Stimulated activated CD8-positive, alpha-beta memory T cell treated with anti-CD3 and anti-CD28 coated beads, Interleukin-7, amount 100 ng/mL, for 48 hours (primary cell): ENCODE measurements around the gene DSCAM.

Experiments
- DNase-seq, 2 donors: peaks; one replicate each; pipeline ENCODE4 v3.0.0-alpha.2; 2020; ENCODE audit warnings: low read depth in 1 of 2; ENCODE audit errors: extremely low read depth in 1 of 2

DSCAM gene

DNA sequence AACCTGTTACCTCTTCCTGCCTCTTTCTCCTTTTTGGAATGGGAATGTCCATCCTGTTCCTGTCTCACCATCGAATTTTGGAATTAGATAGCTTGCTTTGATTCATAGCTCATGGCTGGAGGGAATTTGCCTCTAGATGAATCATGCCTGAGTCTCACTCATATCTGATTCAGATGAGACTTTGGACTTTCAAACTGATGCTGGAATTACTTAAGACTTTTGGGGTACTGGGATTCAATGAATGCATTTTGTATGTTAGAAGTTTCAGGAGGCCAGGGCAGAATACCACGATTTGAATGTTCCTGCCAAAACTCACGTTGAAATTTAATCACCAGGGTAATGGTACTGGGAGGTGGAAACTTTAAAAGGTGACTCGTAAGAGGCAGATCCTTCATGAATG, 132.4 kb downstream of the DSCAM start:
- DNase-seq: no peak

DNA sequence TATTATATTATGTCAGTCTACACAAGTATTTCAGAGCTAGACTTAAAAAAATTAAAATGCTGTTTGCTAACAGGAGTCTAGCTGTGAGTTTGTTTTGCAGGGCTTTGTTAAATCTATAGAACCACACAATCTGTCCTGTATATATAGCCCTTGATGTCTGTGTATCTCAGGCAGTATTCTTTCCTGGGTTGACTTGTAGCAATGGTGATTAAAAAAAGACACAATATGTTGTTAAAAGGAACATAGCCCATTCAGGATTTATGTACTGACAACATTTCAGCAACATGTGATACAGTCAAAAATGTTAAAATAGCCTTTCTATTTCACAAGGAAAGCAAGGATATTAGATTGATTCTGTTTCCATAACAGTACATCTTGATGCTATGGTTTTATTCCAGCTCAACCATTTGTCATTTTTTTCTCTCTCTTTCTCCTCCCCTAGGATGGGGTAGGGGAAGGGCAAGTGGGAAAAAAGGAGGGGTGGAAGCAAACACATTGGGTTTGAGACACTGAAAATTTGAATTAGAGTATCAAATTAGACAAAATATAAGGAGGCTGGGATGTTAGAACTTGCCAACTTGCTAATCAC, 139.2 kb downstream of the DSCAM start:
- DNase-seq: no peak

DNA sequence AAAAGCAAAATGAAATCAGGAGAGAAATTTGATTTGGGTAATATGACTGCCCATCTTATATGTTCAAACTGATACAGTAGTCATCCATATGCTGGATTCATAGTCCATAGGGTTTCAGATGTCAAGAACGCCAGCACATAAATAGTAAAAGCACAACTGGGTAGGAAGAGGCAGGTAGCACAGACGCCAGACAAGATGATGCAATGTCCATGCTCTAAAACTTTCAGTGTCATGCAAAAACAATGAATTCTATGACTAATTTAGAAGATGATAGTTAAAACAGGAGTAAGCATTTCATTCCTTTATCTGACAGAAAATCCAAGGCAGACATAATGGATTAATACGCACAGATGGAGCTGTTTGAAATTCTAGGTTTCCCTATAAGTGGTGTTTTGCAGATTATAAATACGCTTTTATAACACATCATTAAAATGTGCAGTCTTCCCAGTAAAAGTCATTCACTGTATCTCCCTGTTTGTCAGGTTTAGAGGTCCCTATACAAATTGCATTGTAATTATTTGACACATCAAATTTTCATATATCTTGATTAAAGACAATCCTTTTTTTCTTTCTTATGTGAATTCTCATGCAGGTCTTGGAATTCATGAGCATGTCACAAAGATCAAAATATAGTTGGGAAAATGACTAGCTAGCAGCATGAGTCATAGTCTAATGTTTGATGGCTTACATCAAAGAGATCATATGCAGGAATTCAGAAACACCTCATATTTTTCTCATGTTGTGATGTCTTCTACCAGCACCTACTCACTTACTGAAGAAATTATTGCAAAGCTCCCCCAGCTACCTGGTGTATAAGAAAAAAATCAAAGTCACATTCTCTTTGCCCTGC, 139.9 kb downstream of the DSCAM start:
- DNase-seq: no peak

DNA sequence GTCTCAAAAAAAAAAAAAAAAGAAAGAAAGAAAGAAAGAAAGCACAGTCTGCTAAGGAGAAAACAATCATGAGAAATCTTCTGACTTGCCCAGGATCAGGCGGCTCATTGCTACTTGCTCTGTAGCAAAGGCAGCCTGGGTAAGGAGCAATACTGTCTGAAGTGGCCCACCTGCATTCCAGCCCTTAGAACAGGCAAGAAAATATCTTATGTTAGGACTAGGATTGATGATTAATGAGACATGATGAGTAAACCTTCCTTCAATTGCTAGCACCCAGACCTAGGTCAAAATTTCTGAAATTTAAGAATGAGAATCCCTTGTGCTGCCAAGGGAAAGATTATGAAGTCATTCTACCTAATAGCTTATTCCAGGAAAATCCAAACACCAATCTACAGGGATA, 140.8 kb downstream of the DSCAM start:
- DNase-seq: no peak

DNA sequence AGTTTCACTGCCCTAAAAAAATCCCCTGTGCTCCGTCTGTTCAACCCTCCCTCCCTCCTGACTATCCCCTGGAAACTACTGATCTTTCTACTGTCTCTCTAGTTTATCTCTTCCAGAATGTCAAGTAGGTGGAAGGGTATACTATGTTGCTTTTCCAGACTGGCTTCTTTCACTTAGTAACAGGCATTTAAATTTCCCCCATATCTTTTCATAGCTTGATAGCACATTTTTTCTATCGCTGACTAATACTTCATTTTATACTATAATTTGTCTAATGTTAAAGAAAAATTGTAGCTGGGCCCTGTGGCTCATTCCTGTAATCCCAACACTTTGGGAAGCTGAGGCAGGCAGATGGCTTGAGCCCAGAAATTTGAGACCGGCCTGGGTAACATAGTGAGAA, 142.8 kb downstream of the DSCAM start:
- no peak for DNase-seq

DNA sequence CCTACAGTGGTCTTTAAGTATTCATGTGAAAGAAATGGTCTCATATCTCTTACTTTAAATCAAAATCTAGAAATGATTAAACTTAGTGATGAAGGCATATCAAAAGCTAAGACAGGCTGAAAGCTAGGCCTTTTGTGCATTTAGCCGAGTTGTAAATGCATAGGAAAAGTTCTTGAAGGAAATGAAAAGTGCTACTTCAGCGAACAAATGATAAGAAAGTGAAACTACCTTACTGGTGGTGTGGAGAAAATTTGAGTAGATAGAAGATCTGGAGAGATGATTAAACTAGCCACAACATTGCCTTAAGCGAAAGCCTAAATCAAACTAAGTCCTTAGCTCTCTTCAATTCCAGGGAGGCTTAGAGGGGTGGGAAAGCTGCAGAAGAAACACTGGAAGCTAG, 147.6 kb downstream of the DSCAM start:
- no peak for DNase-seq

DNA sequence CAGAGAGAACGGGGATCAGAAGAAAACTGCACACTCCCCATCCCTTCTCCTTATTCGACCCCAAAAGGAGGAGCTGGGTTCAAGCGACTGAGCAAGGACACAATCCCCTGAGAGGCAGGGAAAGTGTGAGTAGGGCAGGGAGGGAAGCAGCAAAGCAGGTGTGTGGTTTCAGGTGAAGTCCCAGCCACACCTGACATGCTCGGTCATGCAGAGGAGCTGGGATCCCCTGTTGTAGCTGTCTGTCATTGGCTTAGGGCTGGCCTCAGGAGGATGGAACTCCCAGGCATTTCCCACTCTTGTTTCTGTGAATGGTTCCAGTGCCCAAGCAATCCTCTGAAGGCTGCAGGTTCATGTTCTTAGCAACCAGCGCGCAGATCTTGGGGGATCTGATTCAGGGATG, 150.7 kb downstream of the DSCAM start:
- DNase-seq: no peak

DNA sequence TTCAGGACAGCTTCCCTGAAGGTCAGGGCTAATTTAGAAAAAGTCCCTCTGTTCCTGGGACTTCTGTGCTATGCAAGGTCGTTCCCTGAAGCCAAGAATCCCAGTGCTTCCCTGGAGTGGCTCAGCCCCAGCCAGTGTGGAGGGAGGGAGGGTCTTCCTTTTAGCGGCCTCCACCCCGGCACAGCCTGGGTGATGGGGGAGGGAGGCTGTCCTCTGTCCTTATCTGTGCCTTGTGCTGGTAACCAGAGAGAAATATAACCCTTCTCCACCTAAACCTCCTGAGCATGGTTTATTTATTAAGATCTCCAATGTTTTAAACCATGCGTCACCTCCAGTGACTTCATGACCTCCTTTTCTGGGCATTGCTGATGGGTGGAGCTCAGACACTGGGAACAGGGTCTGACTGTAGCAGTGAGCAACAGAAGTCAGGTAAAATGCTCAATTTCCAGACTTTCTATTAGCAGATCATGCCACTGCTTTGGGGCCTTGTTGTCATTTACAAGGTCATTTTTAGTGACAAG, 157.1 kb downstream of the DSCAM start:
- no peak for DNase-seq

DNA sequence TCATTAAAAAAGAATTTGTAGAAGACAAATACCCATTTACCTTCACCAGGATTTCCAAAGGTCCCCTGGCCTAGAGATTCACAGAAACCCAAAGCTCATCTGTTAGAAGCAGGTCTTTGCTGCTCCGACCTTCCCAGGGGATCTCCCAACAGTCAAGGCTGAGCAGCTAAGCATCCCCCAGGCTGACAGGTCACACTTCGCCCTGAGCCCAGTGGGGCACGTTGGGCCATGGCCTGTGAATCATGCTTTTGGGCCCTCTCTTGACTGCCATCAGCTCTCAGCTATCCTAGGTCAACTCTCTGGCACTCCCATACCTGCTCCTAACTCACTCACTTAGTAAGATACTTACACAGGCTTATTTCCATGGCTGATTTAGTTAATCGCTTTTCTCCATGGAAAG, 157.7 kb downstream of the DSCAM start:
- DNase-seq: no peak

DNA sequence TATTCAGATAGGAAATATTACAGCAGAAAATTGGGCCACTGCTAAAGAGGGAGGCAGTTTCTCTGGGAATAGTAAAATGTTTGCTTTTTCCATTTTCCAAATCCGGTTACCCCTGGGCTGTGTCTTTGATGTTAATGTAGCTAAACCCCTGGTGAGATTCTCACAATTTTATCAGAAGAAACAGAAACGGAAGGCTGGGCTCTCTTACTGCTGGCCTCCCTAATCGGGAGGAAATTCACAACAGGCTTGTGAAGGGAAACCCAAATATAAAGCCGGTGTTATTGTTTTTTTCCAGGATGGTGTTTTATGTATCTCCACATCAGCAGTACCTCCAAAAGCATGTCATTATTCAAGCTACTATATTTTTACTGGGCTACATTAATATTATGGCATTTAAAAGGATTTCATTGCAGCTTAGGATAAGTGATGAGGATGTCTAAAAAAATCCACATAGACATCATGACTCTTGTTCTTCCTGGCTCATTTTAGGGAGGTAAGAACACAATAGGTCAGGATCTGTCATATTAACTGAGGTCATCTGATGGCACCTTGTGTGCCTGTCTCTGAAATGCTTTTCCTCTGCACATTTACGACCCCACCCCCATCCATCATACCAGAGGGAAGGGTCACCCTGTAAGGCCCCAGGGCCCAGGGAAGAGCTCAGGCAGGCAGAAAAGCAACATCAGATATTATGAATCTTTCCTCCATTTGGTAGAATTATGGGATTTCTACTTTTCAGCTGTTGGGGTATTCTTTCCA, 158.7 kb downstream of the DSCAM start:
- DNase-seq: no peak

DNA sequence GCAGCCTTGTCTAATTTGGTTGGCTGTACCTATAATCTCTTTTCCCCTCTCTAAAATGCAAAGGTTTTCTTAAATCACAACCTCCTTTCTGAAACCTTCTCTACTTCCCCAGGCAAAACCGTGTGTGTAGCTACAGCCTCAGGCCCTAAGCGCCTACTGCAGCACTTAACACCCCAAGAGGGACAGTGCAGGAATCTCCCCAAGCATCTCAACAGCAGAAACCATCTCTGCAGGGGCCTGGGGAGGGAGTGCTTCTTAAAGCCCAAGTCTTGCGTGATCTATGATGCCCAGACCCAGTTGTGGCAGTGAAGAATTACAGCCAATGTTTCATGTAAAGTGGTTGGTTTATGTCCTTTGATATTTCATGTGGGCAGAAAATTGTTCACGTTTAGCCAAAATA, 159.3 kb downstream of the DSCAM start:
- no peak for DNase-seq

DNA sequence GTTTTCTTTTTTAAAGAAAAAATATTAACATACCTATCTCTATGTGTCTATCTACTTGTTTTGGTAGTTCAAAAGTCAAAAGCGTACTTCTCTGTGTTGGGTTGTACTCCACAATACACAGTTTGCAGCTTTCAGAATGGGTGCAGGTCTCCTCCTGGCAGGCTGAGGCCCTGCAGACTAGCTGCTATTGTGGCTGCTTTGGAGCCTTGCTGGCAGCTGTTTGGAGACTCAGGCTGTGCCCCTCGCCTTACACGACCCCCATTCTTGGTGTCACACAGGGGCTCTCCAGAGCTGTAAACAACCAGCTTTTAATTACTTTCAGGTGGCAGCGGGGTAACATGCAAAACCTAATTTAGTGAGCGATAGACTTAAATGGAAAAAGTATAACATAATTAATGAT, 160.4 kb downstream of the DSCAM start:
- DNase-seq: no peak

DNA sequence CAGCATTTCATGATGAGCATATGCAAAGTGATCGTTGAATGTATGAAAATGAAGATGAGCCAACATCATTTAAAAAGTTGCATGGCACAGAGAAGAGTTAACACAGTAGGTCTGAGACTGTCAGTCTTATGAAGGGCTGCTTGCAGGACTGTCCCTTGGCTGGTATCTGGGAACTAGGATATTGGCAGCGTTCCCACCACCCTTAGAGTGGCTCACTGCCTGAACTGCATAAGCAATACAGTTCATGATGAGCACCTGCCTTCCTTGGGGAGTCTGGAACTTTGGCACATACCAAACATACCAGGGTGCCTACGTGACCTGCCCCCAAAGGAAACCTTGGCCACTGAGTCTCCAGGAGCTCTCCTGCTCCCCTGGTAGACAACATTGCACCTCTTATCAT, 161.8 kb downstream of the DSCAM start:
- DNase-seq: no peak

DNA sequence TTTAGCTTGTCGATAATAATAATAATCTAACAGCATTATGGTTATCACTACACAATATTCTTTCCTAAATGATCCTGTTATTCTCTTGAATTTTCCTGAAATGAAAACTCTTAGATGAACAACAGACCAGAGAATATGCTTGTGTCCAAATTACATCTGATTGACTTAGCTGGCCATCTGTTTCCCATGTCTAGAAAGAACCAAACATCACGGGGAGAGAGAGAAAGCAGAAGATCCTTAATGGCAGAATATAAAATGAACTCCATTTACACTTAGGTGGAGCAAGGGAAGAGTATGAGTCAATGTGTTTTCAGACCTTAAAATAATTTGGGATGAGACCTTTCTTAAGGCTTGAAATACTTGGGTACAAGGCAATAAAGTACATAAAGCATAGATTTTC, 162.2 kb downstream of the DSCAM start:
- DNase-seq: no peak

DNA sequence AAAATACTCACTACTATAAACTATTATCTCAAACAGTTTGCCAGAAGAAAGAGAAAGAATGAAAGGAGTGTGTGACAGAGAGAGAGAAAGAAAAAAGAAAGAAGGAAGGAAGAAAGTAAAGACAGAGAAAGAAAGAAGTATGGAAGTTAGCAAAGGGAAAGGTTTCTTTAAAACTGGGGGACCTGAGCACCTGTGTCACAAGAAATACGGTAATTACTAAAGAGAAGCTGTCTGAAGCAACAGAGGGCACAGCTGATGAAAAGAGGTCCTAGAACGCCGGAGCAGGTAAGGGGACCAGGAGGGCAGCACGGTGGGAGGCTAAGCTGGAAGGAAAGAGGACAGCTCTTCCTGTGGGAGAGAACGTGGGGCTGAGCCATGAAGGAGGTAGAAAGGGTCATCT, 163.6 kb downstream of the DSCAM start:
- no peak for DNase-seq

DNA sequence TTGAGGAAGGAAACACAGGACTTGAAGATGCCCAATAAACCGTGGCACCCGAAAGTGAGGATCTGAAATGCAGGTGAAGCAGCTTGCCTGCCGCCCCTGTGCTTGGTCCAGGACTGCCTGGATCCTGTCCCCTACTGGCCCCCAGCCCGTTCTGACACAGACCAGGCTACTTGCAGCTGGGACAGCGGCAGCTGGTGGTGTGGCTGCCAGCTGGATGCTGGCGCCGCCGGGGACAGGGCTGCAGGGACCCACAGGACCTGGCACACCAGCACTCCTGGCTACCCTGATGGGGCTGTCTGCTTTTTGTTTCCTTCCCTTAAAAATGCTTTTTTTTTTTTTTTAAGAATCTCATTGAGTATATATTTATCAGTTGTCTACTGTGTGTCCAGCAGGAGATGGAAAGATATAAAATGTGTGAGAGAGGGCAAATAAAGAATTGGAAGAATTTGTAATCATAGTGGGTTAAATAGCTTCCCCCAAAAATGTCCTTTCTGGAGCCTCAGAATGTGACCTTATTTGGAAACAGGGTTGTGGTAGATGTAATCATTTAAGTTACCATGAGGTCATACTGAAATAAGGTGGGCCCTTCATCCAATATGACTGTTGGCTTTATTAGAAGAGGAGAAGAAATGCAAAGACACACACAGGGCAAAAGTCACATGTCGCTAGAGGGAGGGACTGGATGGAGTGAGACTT, 165.6 kb downstream of the DSCAM start:
- DNase-seq: no peak

DNA sequence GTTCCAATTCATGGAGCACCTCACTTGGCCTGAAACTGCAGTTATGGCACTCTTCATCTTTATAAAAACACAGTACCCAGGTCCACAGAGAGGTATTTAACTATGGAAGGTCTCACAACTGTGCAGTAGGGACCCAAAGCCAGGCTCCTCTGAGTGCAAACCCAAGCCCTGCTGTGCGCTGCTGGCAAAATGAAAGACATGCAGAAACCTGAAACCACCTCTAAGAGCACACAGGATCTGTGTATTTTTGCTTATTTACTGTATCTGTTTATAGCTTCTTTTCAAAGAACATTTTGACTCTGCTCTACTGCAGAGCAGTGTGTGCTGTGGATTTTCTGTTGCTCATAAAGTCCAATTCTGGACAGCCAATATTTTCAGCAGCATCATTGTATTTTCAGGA, 166.6 kb downstream of the DSCAM start:
- DNase-seq: no peak

DNA sequence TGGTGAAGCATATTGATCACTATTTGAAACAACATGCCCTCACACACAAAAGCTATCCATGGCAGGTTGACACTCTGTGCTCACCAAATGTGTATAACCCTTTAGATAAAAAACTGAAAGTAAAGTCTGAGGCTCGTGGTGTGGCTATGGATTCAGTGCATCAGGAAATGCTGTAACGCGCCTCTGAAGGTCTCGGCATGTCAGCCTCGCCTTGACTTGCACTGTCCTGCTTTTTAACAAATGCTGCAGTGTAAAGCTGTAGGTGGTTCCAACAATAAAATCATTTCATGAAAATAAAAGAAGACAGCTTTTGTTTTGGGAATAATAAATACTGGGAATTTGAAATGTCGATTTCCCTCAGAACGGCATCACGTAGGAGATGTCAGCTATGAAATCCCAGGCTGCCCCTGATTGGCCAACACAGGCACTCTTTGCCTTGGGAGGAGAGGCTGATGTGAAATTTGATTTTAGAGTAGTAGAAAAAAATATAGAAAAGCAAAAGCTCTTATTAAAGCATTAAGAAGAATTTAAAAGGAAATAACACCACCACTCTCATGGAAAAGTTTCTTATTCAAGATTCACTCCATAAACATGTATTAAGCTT, 168.2 kb downstream of the DSCAM start:
- DNase-seq: no peak

DNA sequence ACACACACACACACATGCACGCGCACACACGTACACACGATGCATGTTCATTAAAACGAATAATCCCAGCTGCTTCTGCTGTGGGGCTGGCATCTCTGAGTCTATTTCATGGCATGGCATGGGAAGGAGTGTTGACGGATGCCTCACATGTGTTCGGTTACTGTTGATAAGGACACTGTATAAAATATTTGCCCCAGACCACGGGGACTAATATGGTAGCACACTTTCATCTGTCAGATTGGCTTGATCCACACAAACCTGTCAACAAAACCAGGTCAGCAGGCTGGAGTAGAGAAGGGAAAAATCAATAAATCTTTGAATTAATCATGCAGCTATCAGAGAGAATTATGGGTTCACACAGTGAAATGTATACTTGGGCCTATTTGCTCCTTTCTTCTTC, 171.9 kb downstream of the DSCAM start:
- no peak for DNase-seq

DNA sequence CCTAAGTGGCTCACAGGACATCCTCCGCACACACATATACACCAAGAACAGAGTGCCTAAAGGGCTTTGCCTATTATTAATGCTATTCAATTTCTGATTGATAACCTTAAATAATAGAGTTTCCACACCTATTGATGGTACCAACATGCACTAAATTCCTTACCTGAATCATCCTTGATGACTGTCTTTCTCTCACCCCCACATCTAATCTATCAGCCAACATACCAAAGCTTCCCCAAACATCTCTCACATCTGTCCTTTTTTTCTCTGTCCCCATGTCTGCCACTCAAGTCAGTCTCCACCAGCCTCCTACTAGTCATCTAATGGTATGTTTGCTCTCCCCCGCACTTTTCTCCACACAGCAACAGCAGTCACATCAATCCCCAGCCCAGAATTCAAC, 174.4 kb downstream of the DSCAM start:
- DNase-seq: no peak

DNA sequence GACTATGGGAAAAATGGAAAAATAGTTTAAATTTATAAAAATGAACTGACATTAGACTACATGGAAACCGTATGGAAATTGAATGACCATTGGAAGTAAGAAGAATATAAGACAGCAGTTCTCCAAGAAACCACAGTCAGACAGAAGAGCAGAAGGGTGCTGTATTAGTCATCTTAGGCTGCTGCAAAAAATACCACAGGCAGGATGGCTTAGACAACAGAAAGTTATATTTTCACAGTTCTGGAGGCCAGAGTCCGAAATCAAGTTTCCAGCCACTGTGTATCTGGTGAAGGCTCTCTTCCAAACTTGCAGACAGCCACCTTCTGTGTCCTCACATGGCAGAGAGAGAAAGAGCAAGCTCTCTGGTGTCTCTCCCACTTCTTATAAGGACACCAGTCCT, 175.2 kb downstream of the DSCAM start:
- no peak for DNase-seq
